Medulla oblongata (tissue), 1 donor: Measurements from ENCODE around the gene APOC3.

Experiments
- DNase-seq: peaks from one replicate; pipeline ENCODE4 v3.0.0-alpha.2; 2015; ENCODE audit errors: extremely low spot score

Gene APOC3

DNA sequence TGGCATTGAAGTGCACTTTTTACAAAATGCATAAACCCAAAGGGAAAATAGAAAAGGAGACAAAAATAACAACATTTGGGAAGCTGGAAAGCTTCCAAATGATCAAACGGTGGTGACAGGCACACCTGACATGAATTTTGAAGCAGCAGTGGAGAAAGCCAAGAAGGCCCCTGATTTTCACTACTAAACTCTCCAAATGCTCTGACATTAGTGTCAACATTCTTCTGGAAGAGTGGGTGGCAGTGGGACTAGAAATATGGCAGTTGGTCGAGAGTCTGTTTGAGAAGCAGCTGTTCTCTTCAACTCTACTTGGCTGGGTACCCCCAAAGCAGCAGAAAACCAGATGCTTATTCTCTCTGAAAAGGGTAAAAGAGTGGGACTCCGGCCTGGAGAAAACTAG, 25.7 kb upstream of the APOC3 start:
- no peak for DNase-seq

DNA sequence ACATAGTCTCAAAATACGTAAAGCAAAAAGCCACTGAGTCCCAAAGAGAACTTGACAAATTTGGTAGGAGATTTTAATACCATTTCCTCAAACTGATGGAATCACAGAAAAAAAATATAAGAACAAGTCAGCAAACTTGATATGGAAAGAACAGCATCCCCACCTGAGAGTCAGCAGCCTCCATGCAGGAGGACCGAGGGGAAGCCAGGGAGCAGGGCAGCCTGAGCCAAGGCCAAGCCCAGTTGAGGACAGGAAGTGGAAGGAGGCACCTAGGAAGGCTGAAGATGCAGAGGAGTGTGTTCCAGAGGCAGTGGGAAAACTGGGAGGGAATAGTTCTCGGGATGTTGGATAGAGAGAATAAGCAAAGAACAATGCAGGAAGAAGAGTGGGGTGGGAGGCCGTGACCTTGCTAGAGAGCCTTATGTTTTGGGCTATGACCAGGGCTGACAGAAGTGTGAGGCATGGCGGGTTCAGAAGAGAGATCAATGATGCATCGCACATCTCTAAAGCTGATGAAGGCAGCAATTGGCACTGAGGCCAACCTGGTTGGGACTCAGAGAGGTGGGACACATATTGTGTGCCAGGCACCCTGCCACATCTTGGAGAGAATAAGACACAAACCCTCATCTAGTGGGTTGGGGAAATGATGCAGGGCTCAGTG, 22.0 kb upstream of the APOC3 start:
- no peak for DNase-seq

DNA sequence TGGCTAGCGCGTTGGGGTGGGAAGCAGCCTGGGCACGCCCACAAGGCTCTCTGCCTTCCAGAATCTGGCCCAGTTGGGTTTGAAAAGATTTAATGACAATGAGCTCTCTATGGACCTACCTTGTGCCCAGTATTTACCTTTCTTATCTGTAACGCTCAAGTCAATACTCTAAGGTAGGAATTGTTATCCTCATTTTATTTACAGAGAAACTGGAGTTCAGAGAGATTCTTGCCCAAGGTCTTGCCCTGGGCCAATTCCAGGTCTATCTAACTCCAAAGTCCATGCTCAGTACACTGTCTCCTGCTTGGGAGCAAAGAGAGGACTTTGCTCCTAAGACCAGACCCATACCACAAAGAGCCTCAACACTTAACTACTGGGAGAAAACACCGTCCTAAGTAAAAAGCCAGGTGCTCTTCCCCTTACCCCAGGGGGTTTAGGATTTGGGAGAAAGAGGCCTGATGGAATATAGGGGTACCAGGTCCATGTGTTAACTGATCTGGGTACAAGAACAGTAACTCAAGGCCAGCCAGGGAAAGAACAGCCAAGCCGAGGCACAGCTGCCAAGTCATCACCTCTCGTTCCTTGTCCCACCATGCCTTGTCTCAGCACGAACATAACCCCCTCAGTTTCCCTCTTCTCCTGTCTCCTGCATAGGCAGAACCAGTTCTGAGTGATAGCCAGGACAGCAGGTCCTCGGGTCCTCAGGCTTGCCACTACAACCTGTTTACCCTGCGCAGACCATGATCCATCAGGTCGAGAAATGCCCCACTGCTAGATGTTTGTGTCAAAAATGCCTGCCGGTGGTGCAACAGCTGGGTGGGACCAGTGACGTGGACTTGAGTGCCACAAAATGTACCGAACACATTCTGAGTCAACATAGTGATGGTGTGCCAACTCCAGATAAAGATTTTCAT, 21.2 kb upstream of the APOC3 start:
- no peak for DNase-seq

DNA sequence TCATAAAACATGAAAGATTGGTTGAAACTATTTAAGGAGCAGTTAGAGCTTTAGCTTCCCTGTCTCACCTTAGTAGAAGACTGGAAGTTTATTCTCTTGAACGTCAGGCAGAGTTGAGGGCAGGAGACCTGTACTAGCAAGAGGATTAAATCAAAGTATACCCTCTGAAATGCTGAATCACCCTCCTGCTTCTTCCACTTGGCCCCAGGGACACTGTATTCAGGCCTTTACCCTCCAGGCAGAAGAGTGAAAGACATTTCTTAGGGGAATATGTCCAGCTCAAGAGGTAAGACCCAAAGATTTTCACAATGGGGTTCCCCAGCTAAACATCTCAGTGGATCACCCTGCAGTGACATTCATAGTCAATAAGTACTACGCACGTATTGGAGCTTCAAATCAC, 18.5 kb upstream of the APOC3 start:
- no peak for DNase-seq

DNA sequence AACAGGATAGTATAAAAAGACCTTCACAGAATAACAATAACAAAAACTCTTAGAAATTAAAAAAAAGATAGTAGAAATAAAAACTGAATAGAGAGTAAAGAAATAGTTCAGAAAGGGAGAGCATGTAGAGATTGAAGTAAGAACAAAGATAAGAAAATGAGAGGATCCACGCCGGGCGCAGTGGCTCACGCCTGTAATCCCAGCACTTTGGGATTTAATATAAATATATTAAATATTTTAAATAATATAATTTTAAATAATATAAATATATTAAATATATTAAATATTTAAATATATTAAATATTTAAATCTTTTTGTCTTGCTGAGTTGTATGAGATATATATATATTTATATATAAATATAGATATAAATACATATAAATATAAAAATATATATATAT, 17.6 kb upstream of the APOC3 start:
- no peak for DNase-seq

DNA sequence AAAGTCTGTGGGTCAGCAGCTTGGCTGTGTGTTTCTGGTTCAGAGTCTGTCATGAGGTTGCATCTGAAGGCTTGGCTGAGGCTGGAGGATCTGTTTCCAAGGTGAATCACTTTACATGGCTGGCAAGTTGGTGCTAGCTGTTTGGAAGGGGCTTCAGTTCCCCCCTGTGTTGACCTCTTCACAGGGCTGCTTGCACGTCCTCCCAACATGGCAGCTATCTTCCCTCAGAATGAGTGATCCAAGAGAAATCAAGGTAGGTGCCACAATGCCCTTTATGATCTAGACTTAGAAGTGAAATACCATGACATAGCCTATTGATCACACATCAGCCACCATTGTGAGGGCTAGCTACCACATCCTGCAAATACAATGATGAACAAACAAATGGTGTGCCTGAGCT, 16.5 kb upstream of the APOC3 start:
- no peak for DNase-seq

DNA sequence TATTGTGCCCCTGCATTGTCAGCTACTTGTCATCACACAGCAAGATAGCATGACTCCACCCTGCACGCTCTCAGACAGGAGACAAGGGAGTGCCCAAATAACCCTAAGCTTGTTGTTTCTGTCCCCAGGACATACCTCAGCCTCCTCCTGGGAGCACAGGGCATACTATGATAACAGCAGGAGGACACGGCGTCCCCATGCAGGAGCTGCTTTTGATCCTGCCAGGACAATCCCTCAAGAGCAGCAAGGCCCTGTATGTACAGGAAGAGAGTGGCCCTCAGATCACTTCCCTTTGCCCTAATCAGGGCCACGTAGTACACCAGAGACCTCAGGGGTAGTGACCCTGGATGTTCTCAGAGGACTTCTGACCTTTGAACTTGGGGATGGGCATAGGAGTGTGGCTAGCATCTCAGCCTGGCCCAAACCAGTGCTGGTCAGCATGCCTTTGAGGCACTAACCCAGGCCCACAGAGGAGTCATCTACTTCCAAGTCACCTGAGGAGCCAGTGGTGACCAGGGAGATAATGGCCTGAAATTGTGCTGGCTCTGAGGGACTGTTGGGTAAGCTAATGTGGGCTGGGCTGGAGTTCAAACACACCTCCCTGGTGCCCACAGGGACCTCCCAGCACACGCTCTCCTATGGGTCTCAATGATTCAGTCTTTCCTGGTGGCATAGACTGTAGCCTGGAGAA, 15.8 kb upstream of the APOC3 start:
- DNase-seq, result no peak

DNA sequence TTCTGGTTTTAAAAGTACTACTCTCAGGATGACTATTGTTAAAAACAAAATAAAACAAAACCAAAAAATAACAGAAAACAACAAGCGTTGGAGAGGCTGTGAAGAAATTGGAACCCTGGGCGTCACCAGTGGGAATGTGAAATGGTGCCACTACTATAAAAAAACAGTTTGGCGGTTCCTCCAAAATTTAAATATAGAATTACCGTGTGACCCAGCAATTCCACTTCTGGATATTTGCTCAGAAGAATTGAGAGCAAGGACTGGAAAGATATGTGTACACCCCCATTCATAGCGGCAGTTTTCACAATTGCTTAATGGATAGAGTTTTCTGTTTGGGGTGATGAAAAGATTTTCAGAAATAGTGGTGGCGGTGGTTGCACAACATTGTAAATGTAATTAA, 15.2 kb upstream of the APOC3 start:
- DNase-seq, result no peak

DNA sequence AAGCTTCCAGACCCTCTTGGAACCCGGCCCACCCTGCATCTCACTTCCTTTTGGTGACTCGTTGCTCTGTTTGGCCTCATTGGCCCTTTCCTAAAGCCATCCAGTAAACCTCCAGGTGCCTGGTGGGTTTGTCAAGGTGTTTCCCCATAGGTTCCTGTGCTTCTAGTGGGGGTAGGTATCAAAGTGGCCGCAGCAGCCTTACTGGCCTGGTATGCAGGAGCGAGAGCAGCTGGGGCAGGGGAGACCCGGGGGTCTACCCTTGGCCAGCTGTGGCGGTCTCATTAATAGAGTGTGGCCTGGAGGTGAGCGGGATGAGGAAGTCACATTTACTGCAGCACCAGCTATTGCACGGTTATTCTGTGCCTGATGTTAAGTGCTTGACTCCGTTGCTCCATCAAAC, 10.7 kb upstream of the APOC3 start:
- no peak for DNase-seq

DNA sequence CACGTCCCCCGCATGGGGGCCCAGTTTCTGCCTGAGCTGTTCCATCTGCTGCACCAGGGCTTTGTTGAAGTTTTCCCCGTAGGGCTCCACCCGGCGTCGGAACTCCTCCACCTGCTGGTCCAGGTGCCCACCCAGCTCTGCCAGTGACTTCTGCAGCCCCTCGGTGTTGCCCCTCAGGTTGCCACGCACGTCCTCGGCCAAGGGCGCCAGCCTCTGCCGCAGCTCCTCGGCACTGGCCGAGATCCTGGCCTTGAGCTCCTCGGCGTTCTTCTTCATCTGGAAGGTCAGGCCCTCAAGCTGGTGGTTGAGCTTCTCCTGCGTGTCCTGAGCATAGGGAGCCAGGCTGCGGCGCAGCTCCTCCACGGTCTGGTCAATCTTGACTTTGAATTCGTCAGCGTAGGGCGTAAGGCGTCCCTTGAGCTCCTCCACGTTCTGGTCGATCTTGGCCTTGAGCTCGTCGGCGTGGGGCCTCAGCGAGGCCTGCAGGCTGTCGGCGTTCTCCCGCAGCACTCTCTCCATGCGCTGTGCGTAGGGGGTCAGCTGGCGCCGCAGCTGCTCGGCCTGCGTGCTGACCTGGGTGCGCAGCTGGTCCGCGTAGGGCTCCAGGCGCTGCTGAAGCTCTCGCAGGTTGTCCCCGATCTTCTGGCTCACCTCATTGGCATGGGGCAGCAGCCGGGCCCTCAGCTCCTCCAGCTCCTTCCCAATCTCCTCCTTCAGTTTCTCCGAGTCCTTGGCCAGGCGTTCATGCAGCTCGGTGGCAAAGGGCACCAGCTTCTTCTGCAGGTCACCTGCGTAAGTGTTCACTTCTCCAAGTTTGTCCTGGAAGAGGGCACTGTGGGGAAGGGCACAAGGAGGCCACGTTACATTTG, 8.4 kb upstream of the APOC3 start:
- DNase-seq, result no peak

DNA sequence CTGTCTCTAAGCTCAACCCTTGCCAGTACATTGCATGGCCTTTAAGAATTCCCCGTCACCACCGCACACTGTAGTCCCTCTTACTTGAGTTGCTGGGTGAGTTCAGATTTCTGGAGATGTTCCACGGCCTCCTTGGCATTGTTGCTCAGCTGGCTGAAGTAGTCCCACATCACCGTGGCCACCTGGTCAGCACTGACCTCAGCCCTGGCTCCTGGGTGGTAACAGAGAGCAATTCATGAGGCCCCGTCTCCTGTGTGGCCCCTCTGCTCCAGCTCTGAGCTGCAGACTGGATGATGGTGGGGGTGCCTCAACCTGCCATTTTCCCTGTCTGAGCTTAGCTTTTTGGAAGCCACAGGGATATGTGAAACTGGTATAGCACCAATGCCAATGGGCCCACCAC, 7.1 kb upstream of the APOC3 start:
- DNase-seq, result no peak

DNA sequence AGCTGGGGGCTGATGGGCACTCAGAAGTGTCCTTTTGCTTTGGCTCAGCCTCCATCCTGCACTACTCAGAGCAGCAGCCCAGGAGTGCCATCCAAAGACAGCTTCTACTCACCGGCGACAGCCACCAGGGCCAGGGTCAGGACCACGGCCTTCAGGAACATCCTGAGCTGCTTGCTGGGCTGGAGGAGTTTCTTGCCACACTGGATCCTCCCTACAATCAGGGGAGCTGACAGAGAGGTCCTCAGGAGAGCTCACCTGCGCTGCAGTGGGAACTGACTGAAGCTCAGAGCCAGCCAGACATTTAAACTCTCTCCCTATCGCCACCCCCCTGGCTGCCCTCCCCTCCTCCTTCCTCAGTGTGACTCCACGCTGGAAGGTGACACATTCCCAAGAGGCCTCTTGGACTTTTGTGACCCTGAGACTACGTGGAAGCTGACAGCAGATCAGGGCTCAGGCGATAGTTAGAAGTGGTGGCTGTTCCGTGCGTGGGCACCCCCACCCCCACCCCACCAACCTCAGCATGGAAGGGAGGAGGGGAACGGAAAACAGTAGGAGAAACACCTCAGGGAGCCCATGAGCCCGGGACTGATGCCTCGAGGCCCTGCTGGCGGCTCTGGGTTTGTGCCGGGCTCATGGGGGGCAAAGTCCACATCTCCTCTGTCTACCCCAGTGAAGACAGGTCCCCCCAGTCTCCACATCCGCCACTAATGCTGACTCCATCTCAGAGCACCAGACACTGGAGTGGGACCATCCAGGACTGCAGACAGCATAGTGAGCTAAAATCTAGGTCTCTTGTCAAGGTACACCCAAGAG, 6.5 kb upstream of the APOC3 start, which contains the start of gene APOA4:
Gene APOA4 (minus strand): TSS at position 274 of the 813 bp plus-strand sequence. CDS start 113 bp downstream, at position 161.
- DNase-seq, result no peak

DNA sequence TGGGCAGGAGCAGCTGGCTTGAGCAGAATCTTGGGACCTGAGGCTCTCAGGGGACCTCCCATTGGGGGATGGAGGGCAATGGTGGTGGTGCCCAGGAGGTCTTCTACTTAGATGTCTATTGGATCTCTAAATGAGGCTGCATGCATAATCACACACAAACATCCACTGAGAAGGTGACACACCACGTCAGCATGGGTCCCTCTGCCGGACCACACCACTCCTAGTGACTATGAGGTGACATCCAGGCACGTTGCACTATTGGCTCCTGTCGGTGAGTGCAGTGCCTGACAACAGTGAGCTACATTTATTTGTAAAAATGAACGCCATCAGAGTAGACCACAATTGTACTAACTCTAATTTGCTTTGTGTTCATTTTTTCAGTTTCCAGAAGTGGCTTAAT, 4.3 kb upstream of the APOC3 start:
- DNase-seq, result no peak

DNA sequence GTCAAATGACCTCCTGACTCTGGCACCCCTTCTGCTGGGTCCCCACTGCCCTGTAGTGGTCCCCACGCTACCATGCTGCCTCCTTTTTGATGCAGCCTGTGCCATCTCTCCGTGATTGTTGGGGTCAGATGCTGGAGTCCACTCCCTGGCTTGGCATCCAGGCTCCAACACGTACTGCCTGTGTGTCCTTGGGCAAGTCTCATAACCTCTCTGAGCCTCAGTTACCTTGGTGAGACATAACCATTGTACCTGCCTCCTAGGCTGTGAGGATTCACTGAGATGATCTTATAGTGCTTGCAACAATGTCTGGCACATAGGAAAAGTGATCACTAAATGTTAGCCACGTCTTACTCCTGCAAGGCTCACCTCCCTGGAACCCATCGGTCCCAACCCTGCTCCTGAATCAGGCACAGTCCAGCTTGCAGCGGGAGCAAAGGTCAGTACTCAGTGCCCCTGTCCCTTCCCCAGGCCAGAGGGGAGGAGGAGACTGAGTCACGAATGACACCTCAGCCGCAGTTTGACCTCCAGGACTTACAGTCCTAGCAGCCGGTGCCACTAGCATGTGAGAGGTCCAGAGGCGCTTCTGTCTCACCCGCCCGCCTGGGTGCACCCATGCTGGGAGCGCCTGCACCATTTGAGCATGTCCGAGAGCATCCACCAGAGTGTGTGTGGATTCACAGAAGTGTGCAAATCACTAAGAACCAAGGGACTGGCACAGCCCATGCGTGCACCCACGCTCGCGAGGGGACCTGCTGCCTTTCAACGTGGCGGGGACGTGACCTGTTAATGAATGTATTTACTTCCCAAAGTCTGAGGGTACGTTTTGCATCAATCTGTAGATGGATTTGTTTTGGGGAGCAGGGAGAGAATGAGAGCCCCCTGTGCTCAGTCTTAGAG, 3.6 kb upstream of the APOC3 start:
- no peak for DNase-seq

DNA sequence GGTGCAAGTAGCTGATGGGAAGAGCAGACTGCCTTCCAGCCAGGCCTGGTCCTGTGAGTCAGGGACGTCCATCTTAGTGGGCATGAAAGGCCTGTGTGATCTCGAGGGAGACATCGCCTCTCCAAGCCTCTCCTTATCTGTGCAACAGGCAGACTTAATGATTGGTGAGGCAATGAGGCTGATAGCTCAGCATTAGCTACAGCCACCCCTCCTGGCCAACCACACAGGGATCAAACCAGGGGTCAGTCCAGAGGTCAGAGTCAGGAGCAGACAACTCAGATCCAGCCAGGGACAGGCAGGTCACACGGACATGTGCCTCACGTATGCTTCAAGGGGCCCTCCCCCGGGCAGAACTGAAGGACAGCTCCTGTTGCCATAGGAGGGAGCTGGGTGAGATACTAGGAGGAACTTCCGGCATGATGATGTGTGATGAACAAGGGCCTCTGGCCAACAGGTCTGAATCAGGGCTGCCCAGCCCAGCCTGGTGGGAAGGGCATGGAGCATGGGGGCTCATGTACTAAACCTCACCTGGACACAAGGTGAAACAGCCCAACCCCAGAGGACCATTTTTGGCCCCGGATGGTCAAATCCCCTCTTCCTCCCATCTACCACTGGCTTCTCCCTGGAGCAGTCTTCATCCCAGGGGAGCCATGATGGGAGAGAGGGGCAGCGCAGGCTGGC, 2.8 kb upstream of the APOC3 start:
- no peak for DNase-seq

DNA sequence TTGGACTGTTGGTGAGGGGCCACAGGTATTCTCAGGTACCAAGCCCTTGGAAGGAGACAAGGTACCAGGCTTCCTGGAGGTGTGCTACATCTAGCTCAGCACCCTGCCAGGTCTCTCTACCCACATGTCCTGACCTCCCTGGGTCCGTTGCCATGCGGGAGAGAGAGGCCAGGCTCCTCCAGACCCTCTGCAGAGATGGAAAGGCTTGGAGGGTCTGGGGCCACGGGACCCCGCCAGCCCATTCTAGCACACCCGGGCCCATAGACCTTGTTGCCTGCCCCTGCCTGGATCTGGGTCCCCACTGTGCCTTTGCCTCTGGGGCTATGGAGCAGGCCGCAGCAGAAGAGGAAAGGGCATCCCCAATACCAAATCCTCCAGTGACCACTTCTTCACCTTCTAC, 2.2 kb upstream of the APOC3 start:
- no peak for DNase-seq

DNA sequence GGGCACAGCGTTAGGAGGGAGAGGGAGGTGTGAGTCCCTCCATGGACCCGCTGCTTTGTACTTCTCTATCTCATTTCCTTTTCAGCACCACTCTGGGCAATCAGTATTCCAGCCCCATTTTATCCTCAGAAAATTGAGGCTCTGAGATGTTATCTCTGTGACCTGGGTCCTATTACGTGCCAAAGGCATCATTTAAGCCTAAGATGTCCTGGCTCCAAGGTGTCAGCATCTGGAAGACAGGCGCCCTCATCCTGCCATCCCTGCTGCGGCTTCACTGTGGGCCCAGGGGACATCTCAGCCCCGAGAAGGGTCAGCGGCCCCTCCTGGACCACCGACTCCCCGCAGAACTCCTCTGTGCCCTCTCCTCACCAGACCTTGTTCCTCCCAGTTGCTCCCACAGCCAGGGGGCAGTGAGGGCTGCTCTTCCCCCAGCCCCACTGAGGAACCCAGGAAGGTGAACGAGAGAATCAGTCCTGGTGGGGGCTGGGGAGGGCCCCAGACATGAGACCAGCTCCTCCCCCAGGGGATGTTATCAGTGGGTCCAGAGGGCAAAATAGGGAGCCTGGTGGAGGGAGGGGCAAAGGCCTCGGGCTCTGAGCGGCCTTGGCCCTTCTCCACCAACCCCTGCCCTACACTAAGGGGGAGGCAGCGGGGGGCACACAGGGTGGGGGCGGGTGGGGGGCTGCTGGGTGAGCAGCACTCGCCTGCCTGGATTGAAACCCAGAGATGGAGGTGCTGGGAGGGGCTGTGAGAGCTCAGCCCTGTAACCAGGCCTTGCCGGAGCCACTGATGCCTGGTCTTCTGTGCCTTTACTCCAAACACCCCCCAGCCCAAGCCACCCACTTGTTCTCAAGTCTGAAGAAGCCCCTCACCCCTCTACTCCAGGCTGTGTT, 829 bp upstream of the APOC3 start:
- no peak for DNase-seq
